HG02610 (cell line): ENCODE measurements around the gene PNMA3.
"Not testable (repeated sequence)": the region's sequence is repeated elsewhere in the genome, so short reads cannot be mapped to it uniquely, and the experiment has no call there.

Experiments used
- ATAC-seq: cut with Tn5 transposase; IDR thresholded peaks from one replicate; pipeline ENCODE4 v1.9.1; 2021; ENCODE audit warnings: mild to moderate bottlenecking, moderate library complexity; ENCODE audit not compliant: unreplicated experiment

Gene PNMA3

GRCh38 chrX:153073331-153073730, 17.1 kb downstream of the PNMA3 start:
- not testable (repeated sequence) for ATAC-seq

GRCh38 chrX:153074262-153074899, 18.1 kb downstream of the PNMA3 start:
- no peak for ATAC-seq

- no peak for ATAC-seq
Measured at GRCh38 chrX:153074935-153075334, 18.7 kb downstream of the PNMA3 start.

GRCh38 chrX:153075366-153075765, 19.1 kb downstream of the PNMA3 start:
- ATAC-seq = no peak

- not testable (repeated sequence) for ATAC-seq
Measured at GRCh38 chrX:153077437-153078135, 21.3 kb downstream of the PNMA3 start.

- not testable (repeated sequence) for ATAC-seq
Measured at GRCh38 chrX:153083238-153083923, 27.1 kb downstream of the PNMA3 start.

- ATAC-seq = no peak
Measured at GRCh38 chrX:153102418-153102817, 46.1 kb downstream of the PNMA3 start.

GRCh38 chrX:153104959-153105358, 48.7 kb downstream of the PNMA3 start:
- not testable (repeated sequence) for ATAC-seq

- ATAC-seq = not testable (repeated sequence)
Measured at GRCh38 chrX:153106092-153106801, 50.0 kb downstream of the PNMA3 start.
